ENCODE data around the gene SIAH2.

SIAH2 gene

DNA sequence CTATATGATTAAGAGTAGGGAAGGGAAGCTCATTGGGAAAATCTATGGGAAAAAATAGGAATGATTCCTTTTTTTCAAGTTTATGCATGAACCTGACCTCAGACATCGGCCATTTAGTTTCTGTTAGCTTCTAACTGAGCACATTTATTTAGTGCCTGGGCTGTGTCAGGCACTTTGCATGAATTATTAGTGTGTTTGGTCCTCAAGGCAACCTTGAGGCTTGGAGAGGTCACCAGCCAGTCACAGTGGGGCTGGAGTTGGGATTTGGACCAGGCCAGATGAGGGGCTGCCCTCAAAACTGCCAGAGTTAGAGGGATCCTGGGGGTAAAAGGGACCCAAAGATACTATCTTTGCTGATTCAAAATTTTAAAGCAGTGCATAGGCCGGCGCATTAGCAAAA is 8.1 kb downstream of the SIAH2 start:
- Mint-ChIP-seq H3K4me1 (peaks cover 9% of the 10 kb centered on the region), H3K4me3 (no peak overlapping the region), H3K27ac (peak overlapping the region in 1 of 3 experiments; percentile 52), H3K36me3 (ENCODE audit: low read depth) (peaks cover 11% of the 10 kb centered on the region), H3K27me3 (ENCODE audit: low read depth) (no peaks in the 10 kb centered on the region), H3K9me3 (no peaks in the 10 kb centered on the region)
- no peak for TF ChIP-seq CTCF (IDR thresholded peaks at IDR 0.05; ENCODE audit: unreplicated experiment in 3 of 3)

DNA sequence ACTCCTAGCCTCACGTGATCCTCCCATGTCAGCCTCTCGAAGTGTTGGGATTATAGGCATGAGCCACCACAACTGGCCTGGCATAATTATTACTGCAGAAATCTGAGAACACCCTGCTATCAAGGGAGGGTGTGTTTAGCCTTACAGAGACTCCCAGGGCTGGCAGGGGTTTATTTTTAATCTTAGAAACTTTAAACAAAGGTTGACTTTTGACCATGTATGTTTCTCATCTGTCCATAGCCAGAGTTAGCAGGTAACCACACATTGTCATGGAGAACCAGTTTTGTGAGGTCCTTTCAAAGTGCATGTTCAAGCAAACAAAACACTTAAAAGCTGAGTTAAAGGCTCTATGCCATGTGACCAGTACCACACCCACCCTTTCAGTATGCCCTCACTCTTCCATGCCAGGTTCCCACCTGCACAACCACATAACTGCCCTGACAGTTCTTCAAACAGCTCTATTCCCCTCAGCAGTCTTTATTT is 11.1 kb downstream of the SIAH2 start:
- H3K4me3 Mint-ChIP-seq = no peak overlapping the region
- TF ChIP-seq CTCF (IDR thresholded peaks at IDR 0.05; ENCODE audit: unreplicated experiment in 3 of 3) = no peak
- no peaks in the 10 kb centered on the region for H3K9me3 Mint-ChIP-seq
- H3K36me3 Mint-ChIP-seq (ENCODE audit: low read depth) = peaks cover 5% of the 10 kb centered on the region
- H3K4me1 Mint-ChIP-seq = peaks cover 5% of the 10 kb centered on the region
- no peaks in the 10 kb centered on the region for H3K27me3 Mint-ChIP-seq (ENCODE audit: low read depth)
- peak overlapping the region in 1 of 3 experiments; percentile 66 for H3K27ac Mint-ChIP-seq

- Mint-ChIP-seq H3K4me3 (no peak overlapping the region), H3K4me1 (peaks cover 12% of the 10 kb centered on the region), H3K27ac (peak overlapping the region in 1 of 3 experiments; percentile 63), H3K36me3 (ENCODE audit: low read depth) (peaks cover 5% of the 10 kb centered on the region), H3K27me3 (ENCODE audit: low read depth) (peaks cover 3% of the 10 kb centered on the region), H3K9me3 (no peaks in the 10 kb centered on the region)
- TF ChIP-seq CTCF (IDR thresholded peaks at IDR 0.05; ENCODE audit: unreplicated experiment in 3 of 3) = no peak
These were observed 13.7 kb downstream of the SIAH2 start for GRCh38 chr3:150749255-150749654.

- peaks cover 5% of the 10 kb centered on the region for H3K36me3 Mint-ChIP-seq (ENCODE audit: low read depth)
- H3K27me3 Mint-ChIP-seq (ENCODE audit: low read depth) = peaks cover 3% of the 10 kb centered on the region
- H3K27ac Mint-ChIP-seq = peak overlapping the region in 1 of 3 experiments; percentile 8
- TF ChIP-seq CTCF (IDR thresholded peaks at IDR 0.05; ENCODE audit: unreplicated experiment in 3 of 3) = no peak
- no peaks in the 10 kb centered on the region for H3K9me3 Mint-ChIP-seq
- H3K4me1 Mint-ChIP-seq = peaks cover 18% of the 10 kb centered on the region
- no peak overlapping the region for H3K4me3 Mint-ChIP-seq
These were observed 14.3 kb downstream of the SIAH2 start for GRCh38 chr3:150748684-150749047.

DNA sequence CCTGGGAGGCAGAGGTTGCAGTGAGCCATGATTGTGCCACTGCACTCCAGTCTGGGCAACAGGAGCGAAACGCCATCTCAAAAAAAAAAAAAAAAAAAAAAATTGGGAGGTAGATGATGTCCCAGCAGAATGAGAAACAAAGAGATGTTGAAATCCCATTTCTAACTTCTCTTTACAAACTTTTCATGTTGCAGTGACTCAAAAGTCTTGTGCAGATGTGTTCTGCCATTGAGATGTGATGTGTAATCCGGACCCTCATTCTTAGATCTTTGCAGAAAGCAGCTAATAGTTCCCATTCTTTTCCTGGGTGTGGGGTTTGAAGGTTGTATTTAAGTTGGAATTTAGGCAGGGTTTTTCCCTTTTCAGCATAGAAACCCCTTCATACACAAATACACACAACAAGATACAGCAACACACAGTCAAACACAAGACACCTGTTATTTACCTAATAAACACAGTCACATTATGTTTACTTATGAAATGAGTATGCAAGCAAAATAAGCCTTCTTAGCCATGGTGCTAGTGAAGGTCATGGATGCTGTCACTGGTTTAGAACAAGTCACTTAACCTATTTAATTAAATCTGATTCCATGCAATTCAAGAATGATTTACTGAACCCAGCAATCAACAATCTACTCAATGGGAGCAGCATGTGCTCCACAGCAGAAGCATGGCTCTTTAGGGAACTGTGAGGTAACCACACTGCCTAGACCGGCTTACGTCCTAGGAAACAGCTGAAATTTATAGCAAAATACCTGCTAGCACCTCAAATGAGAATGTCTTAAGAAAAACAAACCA is 14.9 kb downstream of the SIAH2 start:
- Mint-ChIP-seq H3K4me1 (peaks cover 22% of the 10 kb centered on the region), H3K9me3 (no peaks in the 10 kb centered on the region), H3K27me3 (ENCODE audit: low read depth) (peaks cover 3% of the 10 kb centered on the region), H3K4me3 (no peak overlapping the region), H3K27ac (peak overlapping the region in 1 of 3 experiments; percentile 8), H3K36me3 (ENCODE audit: low read depth) (peaks cover 3% of the 10 kb centered on the region)
- TF ChIP-seq CTCF (IDR thresholded peaks at IDR 0.05; ENCODE audit: unreplicated experiment in 3 of 3) = no peak
